ENCODE results near the gene IL31RA.

Gene IL31RA

DNA sequence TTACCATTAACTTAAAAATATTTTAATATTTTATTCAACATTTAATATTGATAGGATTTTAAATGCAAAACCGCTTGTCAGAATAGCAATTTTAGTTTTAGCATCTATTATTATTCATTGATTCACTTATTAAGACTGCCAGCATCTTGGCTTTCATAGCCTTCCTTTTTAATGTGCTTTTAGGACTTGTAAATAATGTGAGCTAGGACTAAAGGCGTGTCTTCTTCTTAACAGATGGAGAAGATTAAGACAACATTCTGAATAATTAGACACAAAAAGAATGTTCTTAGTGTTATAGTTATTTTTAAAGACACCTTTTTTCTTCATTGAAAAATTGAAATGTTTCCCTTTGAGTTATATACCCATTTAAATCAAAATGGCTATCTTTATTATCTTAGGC lies 6.9 kb downstream of the IL31RA start:
- POLR2A ChIA-PET = no interaction called here
- DNase-seq (ENCODE audit: extremely low spot score) = no peak
- CTCF ChIA-PET = no interaction called here
- TF ChIP-seq LEF1 (IDR thresholded peaks at IDR 0.05; ENCODE audit: borderline replicate concordance) = no peak
- no peak for TF ChIP-seq BHLHE40 (IDR thresholded peaks at IDR 0.05; ENCODE audit: borderline replicate concordance)
- no peak for TF ChIP-seq FOXA1 (IDR thresholded peaks at IDR 0.05)

DNA sequence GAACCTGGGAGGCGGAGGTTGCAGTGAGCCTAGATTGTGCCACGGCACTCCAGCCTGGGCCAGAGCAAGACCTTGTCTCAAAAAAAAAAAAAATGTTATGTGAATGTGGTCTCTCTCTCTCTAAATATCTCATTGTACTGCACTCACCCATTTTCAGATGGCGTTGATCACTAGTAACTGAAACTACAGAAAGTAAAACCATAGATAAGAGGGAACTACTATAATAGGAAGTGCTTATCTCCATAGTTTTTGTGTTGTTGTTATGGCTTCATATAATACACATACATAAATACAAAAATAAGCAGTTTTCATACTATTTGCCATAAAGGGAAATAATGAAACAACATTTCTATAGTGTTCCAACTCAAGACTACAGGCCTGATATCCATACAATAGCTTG lies 9.1 kb downstream of the IL31RA start:
- CTCF ChIA-PET = no interaction called here
- POLR2A ChIA-PET = no interaction called here
- no peak for DNase-seq (ENCODE audit: extremely low spot score)
- TF ChIP-seq, protein P1, sequence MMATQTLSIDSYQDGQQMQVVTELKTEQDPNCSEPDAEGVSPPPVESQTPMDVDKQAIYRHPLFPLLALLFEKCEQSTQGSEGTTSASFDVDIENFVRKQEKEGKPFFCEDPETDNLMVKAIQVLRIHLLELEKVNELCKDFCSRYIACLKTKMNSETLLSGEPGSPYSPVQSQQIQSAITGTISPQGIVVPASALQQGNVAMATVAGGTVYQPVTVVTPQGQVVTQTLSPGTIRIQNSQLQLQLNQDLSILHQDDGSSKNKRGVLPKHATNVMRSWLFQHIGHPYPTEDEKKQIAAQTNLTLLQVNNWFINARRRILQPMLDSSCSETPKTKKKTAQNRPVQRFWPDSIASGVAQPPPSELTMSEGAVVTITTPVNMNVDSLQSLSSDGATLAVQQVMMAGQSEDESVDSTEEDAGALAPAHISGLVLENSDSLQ (IDR thresholded peaks at IDR 0.05) = no peak
- TF ChIP-seq SUZ12 (IDR thresholded peaks at IDR 0.05) (no peak), HDGF (IDR thresholded peaks at IDR 0.05; ENCODE audit: borderline replicate concordance) (no peak), FOXK2 (IDR thresholded peaks at IDR 0.05) (no peak)

DNA sequence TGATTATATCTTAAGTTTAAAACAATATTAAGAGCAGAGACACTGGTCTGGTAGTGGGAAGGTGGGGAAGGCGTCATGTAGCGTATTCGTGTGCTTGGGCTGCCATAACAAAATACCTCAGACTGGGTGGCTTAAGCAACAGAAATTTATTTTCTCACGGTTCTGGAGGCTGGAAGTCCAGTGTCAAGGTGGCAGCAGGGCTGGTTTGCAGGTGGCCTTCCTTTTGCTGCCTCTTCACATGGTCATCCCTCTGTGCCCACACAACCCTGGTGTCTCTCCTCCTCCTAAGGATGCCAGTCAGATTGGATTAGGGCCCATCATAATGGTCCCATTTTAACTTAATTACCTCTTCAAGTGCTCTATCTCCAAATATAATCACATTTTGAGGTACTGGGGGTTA lies 9.6 kb downstream of the IL31RA start:
- no peak for DNase-seq (ENCODE audit: extremely low spot score)
- no peak for TF ChIP-seq L3MBTL2 (conservative IDR thresholded peaks at IDR 0.05)
- TF ChIP-seq FOXA1 (IDR thresholded peaks at IDR 0.05) = no peak
- TF ChIP-seq BHLHE40 (IDR thresholded peaks at IDR 0.05; ENCODE audit: borderline replicate concordance) = no peak
- TF ChIP-seq ARNT (IDR thresholded peaks at IDR 0.05) = no peak
- no peak for TF ChIP-seq SUZ12 (IDR thresholded peaks at IDR 0.05)
- TF ChIP-seq, protein P1 (IDR thresholded peaks at IDR 0.05) = no peak
- TF ChIP-seq ZNF384 (IDR thresholded peaks at IDR 0.05) = no peak
- no peak for TF ChIP-seq NFRKB (IDR thresholded peaks at IDR 0.05)
- TF ChIP-seq HDGF (IDR thresholded peaks at IDR 0.05; ENCODE audit: borderline replicate concordance) = no peak
- no peak for TF ChIP-seq CTBP1 (IDR thresholded peaks at IDR 0.05; ENCODE audit: borderline replicate concordance)
- no peak for TF ChIP-seq FOXM1 (IDR thresholded peaks at IDR 0.05; ENCODE audit: borderline replicate concordance)
- TF ChIP-seq TARDBP (IDR thresholded peaks at IDR 0.05) = no peak
- no peak for TF ChIP-seq ELF4 (IDR thresholded peaks at IDR 0.05)
- TF ChIP-seq SP1 (IDR thresholded peaks at IDR 0.05) = no peak
- TF ChIP-seq FOXK2 (IDR thresholded peaks at IDR 0.05) = no peak
- ChIA-PET POLR2A (no interaction called here), CTCF (no interaction called here)

DNA sequence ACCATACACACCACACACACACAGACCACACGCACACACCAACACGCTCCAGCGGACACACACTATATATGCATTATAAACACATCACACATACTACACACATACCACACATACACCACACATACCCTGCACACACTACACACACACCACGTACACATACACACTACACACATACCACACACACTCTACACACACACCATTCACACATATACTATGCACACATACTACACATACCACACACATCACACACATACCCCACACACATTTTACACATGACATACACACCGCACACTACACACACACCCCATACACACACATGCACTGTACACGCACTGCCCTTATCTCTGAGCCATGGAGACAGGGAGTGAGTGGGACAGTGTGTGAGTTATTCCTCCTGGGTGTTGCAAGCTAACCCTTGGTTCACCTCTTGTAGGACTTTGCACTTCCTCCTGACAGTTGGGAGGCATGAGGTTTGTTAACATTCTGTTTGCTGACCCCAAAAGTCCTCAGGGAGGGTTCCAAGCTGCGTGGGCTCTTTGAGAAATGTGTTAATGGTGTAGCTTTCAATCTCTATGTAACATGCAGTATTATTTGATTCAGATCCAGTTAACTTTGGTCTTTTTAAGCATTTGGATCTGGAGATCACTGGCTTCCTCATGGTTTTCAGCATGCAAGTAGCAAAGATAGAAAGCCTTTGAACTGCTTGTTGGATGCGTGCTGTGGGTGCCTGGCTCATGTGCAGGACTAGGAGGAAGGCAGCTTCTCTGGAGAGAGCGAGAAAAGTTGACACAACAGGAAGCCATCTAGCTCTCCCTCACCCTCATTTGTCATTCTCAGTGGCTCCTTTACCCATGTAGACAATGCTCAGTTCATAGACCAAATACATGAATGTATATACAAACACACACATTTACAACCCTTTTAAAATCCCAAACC lies 13.7 kb downstream of the IL31RA start:
- POLR2A ChIA-PET = no interaction called here
- CTCF ChIA-PET = no interaction called here
- TF ChIP-seq SUZ12 (IDR thresholded peaks at IDR 0.05) (no peak), ELF4 (IDR thresholded peaks at IDR 0.05) (no peak), L3MBTL2 (conservative IDR thresholded peaks at IDR 0.05) (no peak), FOXK2 (IDR thresholded peaks at IDR 0.05) (no peak), SP1 (IDR thresholded peaks at IDR 0.05) (no peak), FOXA1 (IDR thresholded peaks at IDR 0.05) (no peak), NFRKB (IDR thresholded peaks at IDR 0.05) (no peak), HDGF (IDR thresholded peaks at IDR 0.05; ENCODE audit: borderline replicate concordance) (no peak), BHLHE40 (IDR thresholded peaks at IDR 0.05; ENCODE audit: borderline replicate concordance) (no peak), CTBP1 (IDR thresholded peaks at IDR 0.05; ENCODE audit: borderline replicate concordance) (no peak), LEF1 (IDR thresholded peaks at IDR 0.05; ENCODE audit: borderline replicate concordance) (no peak), FOXM1 (IDR thresholded peaks at IDR 0.05; ENCODE audit: borderline replicate concordance) (no peak), ARNT (IDR thresholded peaks at IDR 0.05) (no peak), TARDBP (IDR thresholded peaks at IDR 0.05) (no peak), ZNF384 (IDR thresholded peaks at IDR 0.05) (no peak)
- TF ChIP-seq, protein P1 (IDR thresholded peaks at IDR 0.05) = no peak

DNA sequence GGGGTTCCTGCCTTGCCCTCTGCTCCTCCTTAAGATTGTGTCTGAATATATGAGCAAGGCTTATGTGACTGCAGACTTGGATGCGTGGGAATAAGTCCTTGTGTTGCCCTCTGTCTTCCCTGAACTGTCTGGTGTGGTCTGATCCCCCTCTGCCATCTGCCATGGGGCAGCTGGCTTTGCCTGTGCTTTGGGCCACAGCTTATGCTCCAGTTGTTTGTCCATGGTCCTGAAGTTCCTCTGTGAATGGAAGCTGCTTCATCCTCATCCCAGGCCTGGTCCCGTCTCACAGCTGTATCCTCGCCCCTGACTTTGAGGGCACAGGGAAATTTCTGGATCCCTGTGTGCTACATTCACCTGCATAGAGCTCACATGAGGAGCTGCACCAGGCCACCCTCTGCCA lies 14.7 kb downstream of the IL31RA start:
- DNase-seq (ENCODE audit: extremely low spot score) = no peak
- POLR2A ChIA-PET = no interaction called here
- CTCF ChIA-PET = no interaction called here
- TF ChIP-seq FOXK2 (IDR thresholded peaks at IDR 0.05) = no peak
- TF ChIP-seq ELF4 (IDR thresholded peaks at IDR 0.05) = no peak
- TF ChIP-seq, protein P1 (IDR thresholded peaks at IDR 0.05) = no peak
- no peak for TF ChIP-seq L3MBTL2 (conservative IDR thresholded peaks at IDR 0.05)
- no peak for TF ChIP-seq SUZ12 (IDR thresholded peaks at IDR 0.05)
- no peak for TF ChIP-seq SP1 (IDR thresholded peaks at IDR 0.05)
- TF ChIP-seq NFRKB (IDR thresholded peaks at IDR 0.05) = no peak
- no peak for TF ChIP-seq ARNT (IDR thresholded peaks at IDR 0.05)
- TF ChIP-seq HDGF (IDR thresholded peaks at IDR 0.05; ENCODE audit: borderline replicate concordance) = no peak
- no peak for TF ChIP-seq LEF1 (IDR thresholded peaks at IDR 0.05; ENCODE audit: borderline replicate concordance)
- no peak for TF ChIP-seq TARDBP (IDR thresholded peaks at IDR 0.05)
- TF ChIP-seq BHLHE40 (IDR thresholded peaks at IDR 0.05; ENCODE audit: borderline replicate concordance) = no peak
- no peak for TF ChIP-seq ZNF384 (IDR thresholded peaks at IDR 0.05)
- no peak for TF ChIP-seq CTBP1 (IDR thresholded peaks at IDR 0.05; ENCODE audit: borderline replicate concordance)
- TF ChIP-seq FOXA1 (IDR thresholded peaks at IDR 0.05) = no peak

More for the DNA sequence above, 13.7 kb downstream of the IL31RA start:
- DNase-seq (ENCODE audit: extremely low spot score) = no peak

Measured in HEK293T (cell line).